Measurements from ENCODE around the gene DAP.

DNA sequence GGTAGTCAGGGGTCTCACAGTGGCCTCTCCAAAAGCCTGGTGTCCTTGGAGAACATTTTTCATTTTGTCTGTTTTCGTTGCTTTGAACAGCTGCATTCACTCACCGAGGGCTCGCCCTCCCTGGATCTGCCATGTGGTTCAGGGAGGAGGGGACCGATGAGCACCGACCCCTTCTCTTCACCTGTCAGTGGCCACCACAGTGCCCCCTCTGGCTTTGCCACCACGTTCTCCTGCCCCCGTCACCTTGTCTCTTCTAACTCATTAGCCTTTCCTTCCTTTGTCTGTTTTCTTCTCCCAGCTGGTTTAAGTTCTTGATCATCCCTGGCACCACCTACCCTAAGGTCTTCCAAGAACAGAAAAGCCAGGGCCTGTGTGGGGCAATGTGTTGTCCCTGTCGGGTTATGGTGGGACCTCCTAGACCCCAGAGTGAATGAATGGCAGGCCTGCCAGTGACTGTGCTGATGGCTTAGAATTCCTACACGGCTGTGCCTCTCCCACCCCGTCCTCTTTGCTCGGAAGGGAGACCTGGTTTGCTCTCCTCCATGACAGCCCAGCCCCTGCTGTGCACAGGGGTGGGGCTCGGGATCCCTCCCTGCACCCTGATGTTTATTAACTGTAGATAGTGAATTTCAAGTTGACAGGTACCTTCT lies 107.2 kb downstream of the DAP start:
- TF ChIP-seq, protein P1, sequence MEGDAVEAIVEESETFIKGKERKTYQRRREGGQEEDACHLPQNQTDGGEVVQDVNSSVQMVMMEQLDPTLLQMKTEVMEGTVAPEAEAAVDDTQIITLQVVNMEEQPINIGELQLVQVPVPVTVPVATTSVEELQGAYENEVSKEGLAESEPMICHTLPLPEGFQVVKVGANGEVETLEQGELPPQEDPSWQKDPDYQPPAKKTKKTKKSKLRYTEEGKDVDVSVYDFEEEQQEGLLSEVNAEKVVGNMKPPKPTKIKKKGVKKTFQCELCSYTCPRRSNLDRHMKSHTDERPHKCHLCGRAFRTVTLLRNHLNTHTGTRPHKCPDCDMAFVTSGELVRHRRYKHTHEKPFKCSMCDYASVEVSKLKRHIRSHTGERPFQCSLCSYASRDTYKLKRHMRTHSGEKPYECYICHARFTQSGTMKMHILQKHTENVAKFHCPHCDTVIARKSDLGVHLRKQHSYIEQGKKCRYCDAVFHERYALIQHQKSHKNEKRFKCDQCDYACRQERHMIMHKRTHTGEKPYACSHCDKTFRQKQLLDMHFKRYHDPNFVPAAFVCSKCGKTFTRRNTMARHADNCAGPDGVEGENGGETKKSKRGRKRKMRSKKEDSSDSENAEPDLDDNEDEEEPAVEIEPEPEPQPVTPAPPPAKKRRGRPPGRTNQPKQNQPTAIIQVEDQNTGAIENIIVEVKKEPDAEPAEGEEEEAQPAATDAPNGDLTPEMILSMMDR (IDR thresholded peaks at IDR 0.05) = no peak
- TF ChIP-seq POLR2A (IDR thresholded peaks at IDR 0.05) = no peak

Data from adrenal gland (tissue), 5 donors.